BLaER1 treated with 17β-estradiol and CSF1 and Interleukin-3, amounts not matched to agents 10 nM and 100 nM (cell line): Measurements from ENCODE around the gene MYH15.

ENCODE experiments used
- H3K27ac ChIP-seq, 11 experiments: shearing (Covaris generic); formaldehyde crosslinking; 2 replicates each; pipeline ENCODE4 v1.8.1; 2022
- H3K27me3 ChIP-seq, 11 experiments: shearing (Covaris generic); formaldehyde crosslinking; 2 replicates each; pipeline ENCODE4 v1.8.1; 2022
- H3K36me3 ChIP-seq, 11 experiments: shearing (Covaris generic); formaldehyde crosslinking; 2 replicates each; pipeline ENCODE4 v1.8.1; 2022
- H3K4me1 ChIP-seq, 10 experiments: shearing (Covaris generic); formaldehyde crosslinking; 2 replicates each; pipeline ENCODE4 v1.8.1; 2022
- H3K4me2 ChIP-seq, 11 experiments: shearing (Covaris generic); formaldehyde crosslinking; 2 replicates each; pipeline ENCODE4 v1.8.1; 2022
- H3K4me3 ChIP-seq, 10 experiments: shearing (Covaris generic); formaldehyde crosslinking; 2 replicates each; pipeline ENCODE4 v1.8.1; 2022
- H3K9ac ChIP-seq, 11 experiments: shearing (Covaris generic); formaldehyde crosslinking; 2 replicates each; pipeline ENCODE4 v1.8.1; 2022
- H3K9me3 ChIP-seq, 11 experiments: shearing (Covaris generic); formaldehyde crosslinking; replicated peaks in 1 of 11; 2 replicates each; pipeline ENCODE4 v1.8.1; 2022
- H4K20me1 ChIP-seq, 11 experiments: shearing (Covaris generic); formaldehyde crosslinking; 2 replicates each; pipeline ENCODE4 v1.8.1; 2022
- Cebpa-rat ChIP-seq, 11 experiments: shearing (Covaris generic); IDR thresholded peaks; 2 replicates each; pipeline ENCODE4 v1.8.1; 2022

The MYH15 gene

DNA sequence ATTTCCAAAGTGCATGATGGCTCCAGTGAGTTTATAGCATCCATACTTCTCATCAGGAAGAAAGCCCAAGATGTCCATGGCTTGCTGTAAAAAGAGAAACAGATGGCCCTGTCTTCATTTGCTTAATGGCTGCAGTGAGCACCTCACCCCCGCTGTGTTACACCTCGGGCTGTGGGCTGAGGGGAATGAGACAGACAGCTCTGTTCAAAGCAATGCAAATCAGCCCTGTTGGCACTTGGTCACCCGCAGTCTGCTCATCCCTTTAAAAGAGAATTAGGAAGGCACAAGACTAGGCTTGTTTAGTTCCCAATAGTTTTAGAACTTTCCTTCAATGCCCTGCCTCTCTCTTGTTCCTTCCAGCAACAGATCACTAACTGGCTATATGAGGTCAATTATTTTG lies 25.2 kb downstream of the MYH15 start:
- H3K4me1 ChIP-seq = peaks cover 0 to 7% (median 0%) of the 10 kb centered on the region in 10 experiments; a peak in 3 of 20 replicates
- H3K27me3 ChIP-seq = no peaks in the 10 kb centered on the region
- no peak for TF ChIP-seq Cebpa-rat (IDR thresholded peaks at IDR 0.05)
- no peak overlapping the region for H3K9ac ChIP-seq
- no peaks in the 10 kb centered on the region for H4K20me1 ChIP-seq
- no peak overlapping the region for H3K4me2 ChIP-seq
- no peak overlapping the region for H3K27ac ChIP-seq
- no peak overlapping the region for H3K4me3 ChIP-seq
- no peaks in the 10 kb centered on the region for H3K9me3 ChIP-seq
- no peaks in the 10 kb centered on the region for H3K36me3 ChIP-seq

DNA sequence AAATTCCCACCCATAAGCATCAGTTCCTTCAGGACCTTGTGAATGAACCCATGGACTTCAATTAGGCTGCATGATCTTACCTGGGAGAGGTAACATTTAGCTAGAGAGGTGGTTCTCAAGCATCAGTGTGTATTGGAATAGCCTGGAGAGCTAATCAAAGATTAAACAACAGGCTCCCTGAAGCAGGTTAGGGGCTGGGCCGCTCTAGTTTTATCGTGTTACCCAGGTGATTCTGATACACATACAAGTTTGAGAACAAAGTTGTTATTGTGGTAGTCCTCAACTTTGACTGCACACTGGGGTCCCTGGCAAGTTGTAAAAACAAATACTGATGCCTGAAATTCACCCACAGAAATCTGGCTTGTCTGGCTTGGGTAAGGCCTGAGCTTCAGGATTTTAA lies 31.2 kb downstream of the MYH15 start:
- Histone ChIP-seq H3K4me2 (no peak overlapping the region), H3K27ac (no peak overlapping the region), H3K27me3 (no peaks in the 10 kb centered on the region), H4K20me1 (no peaks in the 10 kb centered on the region), H3K4me1 (no peaks in the 10 kb centered on the region), H3K36me3 (no peaks in the 10 kb centered on the region), H3K9me3 (no peaks in the 10 kb centered on the region), H3K9ac (no peak overlapping the region), H3K4me3 (no peak overlapping the region)
- TF ChIP-seq Cebpa-rat (IDR thresholded peaks at IDR 0.05) = no peak

DNA sequence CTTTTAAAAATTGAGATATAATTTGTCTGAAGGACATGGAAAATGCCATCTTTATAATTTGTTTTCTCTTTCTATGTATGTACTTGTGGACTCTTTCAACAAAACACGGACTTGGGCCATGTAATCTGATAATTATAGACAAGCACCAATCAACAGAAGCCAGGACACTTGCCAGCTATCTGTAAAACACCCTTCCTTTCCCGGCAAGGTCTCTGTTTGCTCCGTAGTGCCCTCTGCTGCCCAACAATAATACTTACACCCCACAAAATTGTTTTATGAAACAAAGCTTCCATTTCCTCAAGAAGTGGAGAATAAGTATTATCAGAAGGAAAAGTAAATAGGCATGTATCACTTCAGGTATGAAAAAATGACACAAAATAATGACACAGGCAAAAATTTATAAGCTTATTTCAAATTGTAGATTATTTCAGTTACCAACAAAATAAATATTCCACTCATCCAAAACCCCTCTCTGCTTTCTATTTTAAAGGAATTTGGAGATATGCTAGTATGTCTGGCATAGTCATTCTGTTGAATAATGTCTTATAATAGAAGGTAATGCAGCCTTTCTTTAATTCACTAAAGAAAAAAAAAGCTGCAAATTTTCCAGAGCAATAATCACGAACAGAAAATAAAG lies 32.8 kb downstream of the MYH15 start:
- no peak overlapping the region for H3K4me2 ChIP-seq
- H3K9ac ChIP-seq = no peak overlapping the region
- no peaks in the 10 kb centered on the region for H3K9me3 ChIP-seq
- H3K27me3 ChIP-seq = no peaks in the 10 kb centered on the region
- H3K4me3 ChIP-seq = no peak overlapping the region
- no peaks in the 10 kb centered on the region for H3K4me1 ChIP-seq
- H3K36me3 ChIP-seq = no peaks in the 10 kb centered on the region
- no peaks in the 10 kb centered on the region for H4K20me1 ChIP-seq
- no peak for TF ChIP-seq Cebpa-rat (IDR thresholded peaks at IDR 0.05)
- H3K27ac ChIP-seq = no peak overlapping the region

DNA sequence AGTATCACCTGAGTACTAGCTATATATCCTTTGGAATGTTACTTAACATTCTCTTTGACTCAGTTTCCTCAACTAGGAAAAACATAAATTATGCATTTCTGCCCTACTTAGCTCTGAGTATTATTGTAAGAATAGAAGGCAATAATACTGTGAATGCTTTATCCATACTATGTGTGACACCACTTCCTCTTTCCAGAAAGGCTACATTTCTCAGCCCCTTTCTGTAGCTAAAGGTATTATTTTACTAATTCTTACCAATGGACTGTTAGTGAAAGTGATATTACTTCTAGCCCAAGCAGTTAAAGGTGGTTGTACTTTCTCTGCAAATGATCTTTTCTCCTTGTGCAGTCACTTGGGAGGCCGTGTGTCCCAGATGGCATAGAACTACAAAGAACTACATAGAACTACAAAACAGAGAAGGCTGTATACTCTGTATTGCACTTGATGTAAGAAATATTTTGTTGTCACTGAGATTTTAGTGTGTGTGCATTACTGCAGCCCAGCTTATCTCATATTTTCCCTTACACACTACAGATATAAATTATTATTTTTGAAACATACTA lies 35.1 kb downstream of the MYH15 start:
- no peak overlapping the region for H3K4me2 ChIP-seq
- H3K9me3 ChIP-seq = no peaks in the 10 kb centered on the region
- H3K4me3 ChIP-seq = no peak overlapping the region
- TF ChIP-seq Cebpa-rat (IDR thresholded peaks at IDR 0.05) = no peak
- no peaks in the 10 kb centered on the region for H4K20me1 ChIP-seq
- no peaks in the 10 kb centered on the region for H3K36me3 ChIP-seq
- H3K27ac ChIP-seq = no peak overlapping the region
- H3K4me1 ChIP-seq = no peaks in the 10 kb centered on the region
- no peak overlapping the region for H3K9ac ChIP-seq
- H3K27me3 ChIP-seq = no peaks in the 10 kb centered on the region

DNA sequence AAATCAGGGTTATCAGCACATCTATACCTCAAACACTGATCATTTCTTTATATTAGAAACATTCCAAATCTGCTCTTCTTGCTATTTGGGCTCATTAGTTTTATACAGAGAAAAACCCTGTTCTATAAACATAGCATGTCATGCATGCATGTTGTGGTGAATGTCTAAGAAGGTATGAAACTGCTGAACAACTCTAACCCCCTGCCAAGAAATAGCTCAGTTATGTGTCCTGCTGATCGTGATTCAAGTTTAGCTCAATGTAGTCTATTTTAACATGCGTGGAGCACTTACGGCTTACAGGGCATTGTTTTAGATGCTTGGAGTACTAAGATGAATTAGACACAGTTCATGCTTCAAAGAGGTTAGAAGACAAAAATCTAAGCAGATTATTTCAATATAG lies 35.8 kb downstream of the MYH15 start:
- no peak for TF ChIP-seq Cebpa-rat (IDR thresholded peaks at IDR 0.05)
- Histone ChIP-seq H3K9ac (no peak overlapping the region), H3K4me2 (no peak overlapping the region), H3K36me3 (no peaks in the 10 kb centered on the region), H3K27ac (no peak overlapping the region), H4K20me1 (no peaks in the 10 kb centered on the region), H3K27me3 (no peaks in the 10 kb centered on the region), H3K4me1 (no peaks in the 10 kb centered on the region), H3K9me3 (no peaks in the 10 kb centered on the region), H3K4me3 (no peak overlapping the region)

DNA sequence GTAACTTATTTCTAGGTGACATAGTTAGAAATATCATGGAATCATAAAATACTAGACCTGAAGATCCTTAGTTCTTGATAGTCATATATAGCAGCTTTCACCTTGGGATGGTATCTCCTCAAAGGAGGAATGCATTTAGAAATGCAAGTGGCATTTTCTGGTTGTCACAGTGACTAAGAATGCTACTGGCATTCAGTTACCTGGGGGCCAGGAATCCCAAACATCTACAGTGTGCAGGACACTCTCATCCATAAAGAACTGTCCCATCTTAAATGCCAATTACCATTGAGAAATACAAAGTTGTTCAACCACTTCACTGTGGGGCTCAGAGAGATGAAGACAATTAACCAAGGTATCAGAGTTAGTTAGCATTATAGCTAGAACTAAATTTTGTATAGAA lies 36.7 kb downstream of the MYH15 start:
- no peak for TF ChIP-seq Cebpa-rat (IDR thresholded peaks at IDR 0.05)
- Histone ChIP-seq H3K36me3 (no peaks in the 10 kb centered on the region), H3K4me1 (no peaks in the 10 kb centered on the region), H4K20me1 (no peaks in the 10 kb centered on the region), H3K9ac (no peak overlapping the region), H3K4me2 (no peak overlapping the region), H3K4me3 (no peak overlapping the region), H3K9me3 (no peaks in the 10 kb centered on the region), H3K27me3 (no peaks in the 10 kb centered on the region), H3K27ac (no peak overlapping the region)

DNA sequence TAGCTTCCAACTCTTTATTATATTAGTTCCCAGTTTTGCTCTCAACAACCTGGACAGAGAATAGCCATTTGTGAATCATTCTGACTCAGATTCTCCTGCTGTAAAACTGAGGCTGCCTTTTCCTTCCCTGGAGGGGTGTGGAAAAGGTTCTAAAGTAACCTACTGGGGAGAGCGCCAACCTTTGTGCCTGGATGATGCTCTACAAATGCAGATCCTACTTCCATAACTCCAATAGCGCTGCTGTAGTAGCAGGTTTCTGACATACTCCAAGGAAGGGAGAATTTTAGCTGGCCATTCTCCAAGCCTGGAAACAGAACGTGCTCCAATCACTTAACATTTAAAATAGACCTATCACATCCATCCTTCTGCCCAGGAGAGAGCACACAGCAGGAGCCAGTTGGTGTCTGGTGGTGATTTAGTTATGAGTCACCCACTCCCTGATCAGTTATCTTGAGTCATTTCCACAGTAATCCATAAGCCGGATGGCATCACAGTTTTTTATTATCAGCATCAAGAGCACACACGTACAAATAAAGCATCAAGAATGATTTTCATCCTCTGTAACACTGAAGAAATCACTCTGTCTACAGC lies 38.3 kb downstream of the MYH15 start:
- Histone ChIP-seq H4K20me1 (no peaks in the 10 kb centered on the region), H3K4me3 (no peak overlapping the region), H3K4me2 (0 out of 22 replicates have a peak overlapping the region, but pooled peaks of 1 of the 11 experiments have one; percentile 2), H3K9me3 (no peaks in the 10 kb centered on the region), H3K36me3 (no peaks in the 10 kb centered on the region), H3K4me1 (no peaks in the 10 kb centered on the region), H3K27me3 (no peaks in the 10 kb centered on the region), H3K9ac (no peak overlapping the region), H3K27ac (no peak overlapping the region)
- TF ChIP-seq Cebpa-rat (IDR thresholded peaks at IDR 0.05) = no peak

DNA sequence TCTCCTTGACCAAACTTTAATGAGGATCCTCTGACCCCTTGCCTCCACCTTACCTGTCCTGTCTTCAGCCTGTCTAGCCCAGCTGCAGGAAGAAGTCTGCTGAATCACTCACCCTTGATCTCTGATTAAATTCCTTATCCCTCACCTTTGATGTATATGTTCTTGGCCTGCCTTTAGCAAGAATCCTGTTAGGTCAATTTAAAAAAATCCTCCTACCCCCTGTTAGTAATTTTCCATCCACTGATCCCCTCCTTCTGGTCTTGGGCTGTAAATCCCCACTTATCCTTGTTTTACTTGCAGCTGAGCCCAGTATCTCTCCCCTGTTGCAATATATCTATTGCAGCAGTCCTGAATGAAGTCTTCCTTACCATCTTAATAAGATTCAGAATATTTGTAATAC lies 39.0 kb downstream of the MYH15 start:
- Histone ChIP-seq H4K20me1 (no peaks in the 10 kb centered on the region), H3K9ac (no peak overlapping the region), H3K27ac (no peak overlapping the region), H3K4me2 (no peak overlapping the region), H3K27me3 (no peaks in the 10 kb centered on the region), H3K4me3 (no peak overlapping the region), H3K9me3 (no peaks in the 10 kb centered on the region), H3K36me3 (no peaks in the 10 kb centered on the region), H3K4me1 (no peaks in the 10 kb centered on the region)
- TF ChIP-seq Cebpa-rat (IDR thresholded peaks at IDR 0.05) = no peak

DNA sequence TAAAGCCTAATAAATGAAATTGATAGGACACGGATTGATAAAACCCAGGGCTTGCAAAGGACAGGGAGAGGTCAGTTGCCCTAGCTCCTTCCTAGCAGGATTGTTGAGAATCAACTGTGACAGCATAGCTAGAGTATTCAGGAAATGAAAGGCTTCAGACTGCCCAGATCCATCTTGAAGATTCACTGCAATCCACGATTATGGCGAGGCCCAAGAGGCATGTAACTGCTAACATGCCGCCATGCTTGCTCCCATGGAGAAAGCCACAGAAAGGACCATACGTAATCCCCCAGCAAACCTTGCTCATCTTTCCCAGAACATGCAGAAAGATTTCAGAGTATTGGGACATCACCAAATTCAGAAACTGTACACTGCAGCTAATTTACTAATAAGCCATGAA lies 41.3 kb downstream of the MYH15 start:
- H3K27ac ChIP-seq = no peak overlapping the region
- no peaks in the 10 kb centered on the region for H3K36me3 ChIP-seq
- TF ChIP-seq Cebpa-rat (IDR thresholded peaks at IDR 0.05) = no peak
- no peak overlapping the region for H3K9ac ChIP-seq
- H3K9me3 ChIP-seq = no peaks in the 10 kb centered on the region
- H4K20me1 ChIP-seq = no peaks in the 10 kb centered on the region
- no peaks in the 10 kb centered on the region for H3K27me3 ChIP-seq
- H3K4me3 ChIP-seq = no peak overlapping the region
- H3K4me1 ChIP-seq = no peaks in the 10 kb centered on the region
- no peak overlapping the region for H3K4me2 ChIP-seq

DNA sequence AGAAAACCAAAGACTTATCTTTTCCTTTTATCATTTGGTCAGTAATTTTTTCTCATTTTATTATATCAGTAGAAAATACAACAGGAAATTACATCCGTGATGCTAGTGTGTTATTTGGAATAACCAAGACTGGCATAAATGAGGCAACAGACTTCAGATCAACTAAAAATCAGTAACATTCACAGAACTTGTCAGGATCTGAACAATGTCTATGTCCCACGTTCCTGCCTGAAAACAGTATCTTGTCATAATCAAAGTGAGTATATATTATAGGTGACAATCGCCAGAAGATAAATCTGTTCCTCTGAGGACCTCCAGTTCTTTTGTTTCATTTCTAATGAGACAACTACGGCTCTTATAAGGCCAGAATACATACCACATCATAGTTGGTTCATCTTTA lies 41.8 kb downstream of the MYH15 start:
- TF ChIP-seq Cebpa-rat (IDR thresholded peaks at IDR 0.05) = no peak
- H3K27ac ChIP-seq = no peak overlapping the region
- H3K4me2 ChIP-seq = no peak overlapping the region
- no peaks in the 10 kb centered on the region for H3K4me1 ChIP-seq
- no peaks in the 10 kb centered on the region for H4K20me1 ChIP-seq
- no peak overlapping the region for H3K9ac ChIP-seq
- no peak overlapping the region for H3K4me3 ChIP-seq
- no peaks in the 10 kb centered on the region for H3K36me3 ChIP-seq
- no peaks in the 10 kb centered on the region for H3K9me3 ChIP-seq
- no peaks in the 10 kb centered on the region for H3K27me3 ChIP-seq
